ENCODE measurements around the gene ZNF318.
A peak's percentile ranks its signal among the peaks of the same experiment; 100 is the strongest.
"Not testable (repeated sequence)": the region's sequence is repeated elsewhere in the genome, so short reads cannot be mapped to it uniquely, and the experiment has no call there.

The ZNF318 gene

DNA sequence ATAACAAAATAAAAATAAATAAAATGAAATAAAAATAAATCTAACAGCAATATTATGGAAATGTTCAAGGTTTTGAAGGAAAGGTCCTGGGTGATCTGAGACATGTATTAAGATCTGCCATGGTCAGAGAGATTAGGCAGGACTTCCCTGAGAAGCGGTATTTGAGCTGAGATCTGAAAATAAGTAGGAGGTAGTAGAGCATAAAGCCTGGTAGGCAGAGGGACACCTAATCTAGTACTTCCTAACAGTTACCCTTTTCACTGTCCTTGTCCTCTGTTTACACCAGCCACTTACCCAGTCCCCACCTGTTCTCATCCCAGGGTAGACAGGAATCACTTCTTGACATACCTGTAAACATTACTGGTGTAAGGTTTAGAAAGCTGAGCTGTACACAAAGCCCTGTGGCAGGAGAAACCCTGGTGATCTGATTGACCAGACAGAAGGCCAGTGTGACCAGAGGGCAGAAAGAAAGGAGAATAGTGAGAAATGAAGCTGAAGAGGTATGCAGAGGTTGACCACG, 8.3 kb upstream of the ZNF318 start:
- no peaks in the 10 kb centered on the region for H3K4me1 ChIP-seq (ENCODE audit: control insufficient read depth, insufficient read depth, low read length)
- no peak overlapping the region for H3K9ac ChIP-seq (ENCODE audit: low read length)

DNA sequence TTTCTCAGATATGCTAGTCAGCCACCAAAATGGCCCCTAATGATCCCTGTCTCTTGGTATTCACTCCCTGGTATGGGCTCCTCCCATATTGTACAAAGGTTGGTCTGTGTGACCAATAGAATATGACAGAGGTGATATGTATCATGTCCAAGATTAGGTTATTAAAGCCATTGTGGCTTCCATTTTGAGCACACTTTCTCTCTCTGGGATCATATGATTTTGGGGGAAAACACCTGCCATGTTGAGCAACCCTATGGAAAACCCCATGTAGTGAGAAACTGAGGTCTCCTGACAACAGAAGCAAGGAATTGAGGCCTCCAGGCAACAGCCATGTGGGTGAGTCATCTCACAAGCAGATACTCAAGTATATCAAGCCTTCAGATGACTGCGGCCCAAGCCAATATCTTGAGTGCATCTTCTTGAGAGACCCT, 7.1 kb upstream of the ZNF318 start:
- Histone ChIP-seq H3K27me3 (ENCODE audit: control insufficient read depth, insufficient read depth, low read length) (no peaks in the 10 kb centered on the region), H3K36me3 (ENCODE audit: control insufficient read depth, insufficient read depth, low read length) (no peaks in the 10 kb centered on the region), H3K9ac (ENCODE audit: low read length) (no peak overlapping the region), H3K4me1 (ENCODE audit: control insufficient read depth, insufficient read depth, low read length) (no peaks in the 10 kb centered on the region), H3K4me3 (ENCODE audit: low read length) (no peak overlapping the region), H3K27ac (ENCODE audit: low read depth, low read length) (no peak overlapping the region)

More for the DNA sequence above, 8.3 kb upstream of the ZNF318 start:
- Histone ChIP-seq H3K36me3 (ENCODE audit: control insufficient read depth, insufficient read depth, low read length) (no peaks in the 10 kb centered on the region), H3K27me3 (ENCODE audit: control insufficient read depth, insufficient read depth, low read length) (no peaks in the 10 kb centered on the region), H3K27ac (ENCODE audit: low read depth, low read length) (no peak overlapping the region), H3K4me3 (ENCODE audit: low read length) (no peak overlapping the region)

DNA sequence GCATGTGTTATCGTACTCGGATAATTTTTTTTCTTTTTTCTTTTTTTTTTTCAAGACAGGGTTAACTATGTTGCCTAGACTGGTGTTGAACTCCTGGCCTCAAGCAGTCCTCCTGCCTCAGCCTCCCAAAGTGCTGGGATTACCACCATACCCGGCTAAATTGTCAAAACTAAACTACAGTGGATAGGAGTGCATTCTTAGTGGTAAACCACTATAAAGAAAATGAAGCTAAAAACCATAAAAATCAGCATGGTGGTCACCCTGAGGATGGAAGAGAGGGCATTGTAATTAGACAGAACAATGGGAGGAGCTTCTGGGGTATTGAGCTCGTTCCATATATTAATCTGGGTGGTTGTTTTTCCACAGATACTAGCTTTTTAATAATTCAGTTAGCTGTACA, 6.2 kb upstream of the ZNF318 start:
- H3K9ac ChIP-seq (ENCODE audit: low read length) = no peak overlapping the region
- H3K27me3 ChIP-seq (ENCODE audit: control insufficient read depth, insufficient read depth, low read length) = no peaks in the 10 kb centered on the region
- H3K27ac ChIP-seq (ENCODE audit: low read depth, low read length) = no peak overlapping the region
- no peaks in the 10 kb centered on the region for H3K36me3 ChIP-seq (ENCODE audit: control insufficient read depth, insufficient read depth, low read length)
- no peaks in the 10 kb centered on the region for H3K4me1 ChIP-seq (ENCODE audit: control insufficient read depth, insufficient read depth, low read length)
- H3K4me3 ChIP-seq (ENCODE audit: low read length) = no peak overlapping the region

DNA sequence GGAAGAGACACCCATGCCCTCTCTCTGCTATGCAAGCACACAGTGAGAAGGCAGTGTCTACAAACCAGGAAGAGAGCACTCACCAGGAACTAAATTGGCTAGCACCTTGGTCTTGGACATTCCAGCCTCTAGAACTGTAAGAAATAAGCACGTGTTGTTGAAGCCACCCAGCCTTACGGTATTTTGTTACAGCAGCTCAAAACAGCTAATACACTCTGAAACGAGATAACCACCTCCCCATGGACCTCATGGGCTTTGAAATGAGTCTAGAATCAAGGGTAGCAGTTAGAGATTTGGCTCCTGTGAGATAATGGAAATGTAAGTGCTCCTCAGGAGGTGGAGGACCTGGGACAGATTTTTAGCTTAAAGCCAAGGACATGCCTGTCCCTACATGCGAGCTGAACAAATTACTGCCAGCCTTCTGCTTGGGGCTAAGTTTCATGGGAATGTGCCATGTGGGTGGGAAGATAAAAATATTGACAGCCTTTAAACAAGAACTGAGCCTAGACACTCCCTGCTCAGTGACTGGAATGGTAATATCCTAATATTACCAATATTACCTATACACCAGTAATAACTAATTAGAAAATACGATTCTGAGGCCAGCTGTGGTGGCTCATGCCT, 3.9 kb upstream of the ZNF318 start:
- Histone ChIP-seq H3K27me3 (ENCODE audit: control insufficient read depth, insufficient read depth, low read length) (no peaks in the 10 kb centered on the region), H3K27ac (ENCODE audit: low read depth, low read length) (no peak overlapping the region), H3K36me3 (ENCODE audit: control insufficient read depth, insufficient read depth, low read length) (no peaks in the 10 kb centered on the region), H3K4me3 (ENCODE audit: low read length) (no peak overlapping the region), H3K9ac (ENCODE audit: low read length) (no peak overlapping the region), H3K4me1 (ENCODE audit: control insufficient read depth, insufficient read depth, low read length) (no peaks in the 10 kb centered on the region)

DNA sequence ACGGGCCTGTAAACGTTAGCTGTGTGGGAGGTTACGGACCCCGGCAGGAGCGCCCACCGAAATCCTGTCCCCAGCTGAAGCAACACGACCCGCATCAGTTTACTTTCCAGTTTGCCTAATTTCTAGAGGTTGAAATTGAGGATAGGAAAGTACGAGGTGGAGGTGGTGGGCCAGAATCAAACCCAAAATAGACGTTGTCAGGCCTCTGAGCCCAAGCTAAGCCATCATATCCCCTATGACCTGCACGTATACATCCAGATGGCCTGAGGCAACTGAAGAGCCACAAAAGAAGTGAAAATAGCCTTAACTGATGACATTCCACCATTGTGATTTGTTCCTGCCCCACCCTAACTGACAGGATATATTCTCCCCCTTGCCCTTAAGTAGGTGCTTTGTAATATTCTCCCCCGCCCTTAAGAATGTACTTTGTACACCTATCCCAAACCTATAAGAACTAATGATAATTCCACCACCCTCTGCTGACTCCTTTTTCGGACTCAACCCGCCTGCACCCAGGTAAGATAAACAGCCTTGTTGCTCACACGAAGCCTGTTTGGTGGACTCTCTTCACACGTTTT, 645 bp upstream of the ZNF318 start:
- Histone ChIP-seq H3K27ac (ENCODE audit: low read depth, low read length) (peak overlapping the region; percentile 73), H3K4me1 (ENCODE audit: control insufficient read depth, insufficient read depth, low read length) (peaks cover 10% of the 10 kb centered on the region), H3K4me3 (ENCODE audit: low read length) (peak overlapping the region; percentile 42)
- not testable (repeated sequence) for H3K9ac ChIP-seq (ENCODE audit: low read length); H3K36me3 ChIP-seq (ENCODE audit: control insufficient read depth, insufficient read depth, low read length); H3K27me3 ChIP-seq (ENCODE audit: control insufficient read depth, insufficient read depth, low read length)

DNA sequence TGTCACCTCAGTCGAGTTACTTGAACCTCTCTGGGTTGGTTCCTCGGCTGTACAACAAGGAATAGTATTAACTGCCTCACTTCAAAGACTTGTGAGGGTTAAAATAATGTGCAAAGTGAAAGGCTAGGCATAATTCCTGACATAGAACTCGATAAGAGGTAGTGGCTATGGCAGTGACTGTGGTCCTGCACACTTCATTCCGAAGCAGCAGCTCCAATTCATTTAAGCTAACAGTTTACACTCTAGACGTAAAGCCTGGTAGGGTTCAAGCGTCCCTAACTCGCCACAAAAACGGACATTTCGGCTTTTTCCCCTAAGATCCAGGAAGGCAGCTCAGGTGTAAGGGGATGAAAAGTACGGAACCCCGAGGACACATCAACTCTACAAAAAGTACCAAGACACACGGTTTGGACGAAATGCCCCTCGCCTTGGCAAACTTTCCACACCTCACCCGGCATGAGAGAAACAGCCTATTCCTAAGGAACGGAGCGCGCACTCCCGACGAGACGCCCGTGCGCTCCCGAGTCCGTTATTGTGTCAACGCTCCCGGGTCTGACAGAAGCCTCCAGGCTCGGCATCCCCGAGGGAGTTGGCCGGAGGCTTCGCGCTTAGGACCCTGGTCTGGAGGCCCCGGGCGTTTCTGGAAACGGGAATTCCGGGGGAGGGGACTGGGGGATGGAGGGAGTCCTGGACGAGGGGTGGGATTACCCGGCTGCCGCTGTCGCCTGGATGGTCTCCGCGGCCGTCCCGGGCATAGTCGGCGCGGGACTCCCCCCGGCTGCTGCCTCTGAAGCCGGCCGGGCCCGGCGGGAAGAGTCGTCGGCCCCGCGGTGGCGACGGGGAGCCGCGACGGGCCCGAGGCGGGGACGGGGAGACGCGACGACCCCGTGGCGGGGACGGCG, 937 bp downstream of the ZNF318 start:
- Histone ChIP-seq H3K4me1 (ENCODE audit: control insufficient read depth, insufficient read depth, low read length) (peaks cover 10% of the 10 kb centered on the region), H3K4me3 (ENCODE audit: low read length) (peak overlapping the region; percentile 64), H3K9ac (ENCODE audit: low read length) (peak overlapping the region; percentile 1), H3K27ac (ENCODE audit: low read depth, low read length) (peak overlapping the region; percentile 64), H3K27me3 (ENCODE audit: control insufficient read depth, insufficient read depth, low read length) (no peaks in the 10 kb centered on the region), H3K36me3 (ENCODE audit: control insufficient read depth, insufficient read depth, low read length) (peaks cover 12% of the 10 kb centered on the region)

DNA sequence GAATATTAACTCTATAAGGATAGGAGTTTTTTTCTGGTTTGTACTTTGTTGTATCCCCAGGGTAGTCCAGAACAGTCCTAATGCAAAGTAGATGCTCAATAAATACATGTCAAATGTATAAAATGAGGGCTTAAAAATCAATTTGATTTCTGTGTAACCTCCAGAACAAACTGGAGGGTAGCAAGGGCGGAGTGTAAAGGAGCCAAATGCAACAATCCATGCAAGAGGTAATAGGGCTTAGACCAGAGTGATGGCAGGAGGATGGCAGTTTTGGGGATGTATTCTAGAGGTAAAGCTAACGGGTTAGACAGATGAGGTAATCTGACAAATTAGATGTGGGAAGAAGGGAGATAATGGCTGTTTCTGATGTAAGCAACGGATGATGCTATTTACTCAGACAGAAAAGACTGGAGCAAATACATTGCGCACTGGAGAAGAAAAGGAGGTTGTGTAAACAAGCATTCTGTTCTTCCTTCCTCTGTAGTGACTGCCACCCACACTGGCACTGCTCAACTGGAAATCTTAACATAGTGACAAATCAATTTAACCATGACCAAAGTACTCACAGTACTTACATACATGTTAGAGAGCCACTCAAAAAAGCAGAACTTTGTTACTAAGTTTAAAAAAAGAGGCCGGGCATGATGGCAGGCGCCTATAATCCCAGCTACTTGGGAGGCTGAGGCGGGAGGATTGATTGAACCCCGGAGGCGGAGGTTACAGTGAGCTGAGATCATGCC, 2.0 kb downstream of the ZNF318 start:
- Histone ChIP-seq H3K27ac (ENCODE audit: low read depth, low read length) (no peak overlapping the region), H3K4me3 (ENCODE audit: low read length) (no peak overlapping the region), H3K36me3 (ENCODE audit: control insufficient read depth, insufficient read depth, low read length) (peaks cover 17% of the 10 kb centered on the region), H3K4me1 (ENCODE audit: control insufficient read depth, insufficient read depth, low read length) (peaks cover 10% of the 10 kb centered on the region), H3K27me3 (ENCODE audit: control insufficient read depth, insufficient read depth, low read length) (no peaks in the 10 kb centered on the region), H3K9ac (ENCODE audit: low read length) (no peak overlapping the region)

DNA sequence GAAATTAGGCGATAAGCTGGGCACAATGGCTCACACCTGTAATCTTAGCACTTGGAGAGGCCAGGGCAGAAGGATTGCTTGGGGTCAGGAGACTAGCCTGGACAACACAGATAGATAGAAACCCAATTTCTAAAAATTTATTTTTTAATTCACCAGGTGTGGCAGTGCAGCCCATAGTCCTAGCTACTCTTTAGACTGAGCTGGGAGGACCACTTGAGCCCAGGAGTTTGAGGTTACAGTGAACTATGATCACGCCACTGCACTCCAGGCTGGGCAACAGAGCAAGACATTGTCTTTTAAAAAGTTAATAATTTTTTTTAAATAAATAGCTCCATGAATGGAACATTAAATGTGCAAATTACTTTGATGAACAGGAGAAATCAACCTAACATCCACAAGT, 8.2 kb downstream of the ZNF318 start:
- Histone ChIP-seq H3K27ac (ENCODE audit: low read depth, low read length) (no peak overlapping the region), H3K36me3 (ENCODE audit: control insufficient read depth, insufficient read depth, low read length) (peaks cover 22% of the 10 kb centered on the region), H3K27me3 (ENCODE audit: control insufficient read depth, insufficient read depth, low read length) (no peaks in the 10 kb centered on the region), H3K9ac (ENCODE audit: low read length) (no peak overlapping the region), H3K4me3 (ENCODE audit: low read length) (no peak overlapping the region), H3K4me1 (ENCODE audit: control insufficient read depth, insufficient read depth, low read length) (no peaks in the 10 kb centered on the region)

DNA sequence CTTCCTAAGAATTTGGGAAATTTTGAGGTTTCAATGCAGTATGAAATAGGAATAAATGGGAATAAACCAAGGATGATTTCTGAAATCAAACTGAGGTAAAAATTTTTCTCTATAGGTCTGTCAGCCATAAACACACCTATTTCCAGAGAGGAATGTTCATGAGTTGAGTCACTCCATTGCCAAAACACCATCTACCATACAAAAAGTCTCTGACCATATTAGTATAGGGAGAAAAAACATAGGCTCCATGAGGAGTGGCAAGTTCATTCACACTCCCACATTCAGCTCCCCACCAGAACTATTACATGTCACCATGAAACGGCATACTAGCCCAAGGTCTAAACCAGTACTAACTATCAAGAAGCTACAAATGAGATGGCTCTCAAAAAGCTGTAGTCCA, 9.6 kb downstream of the ZNF318 start:
- Histone ChIP-seq H3K4me1 (ENCODE audit: control insufficient read depth, insufficient read depth, low read length) (no peaks in the 10 kb centered on the region), H3K9ac (ENCODE audit: low read length) (no peak overlapping the region), H3K4me3 (ENCODE audit: low read length) (no peak overlapping the region), H3K36me3 (ENCODE audit: control insufficient read depth, insufficient read depth, low read length) (peaks cover 28% of the 10 kb centered on the region), H3K27ac (ENCODE audit: low read depth, low read length) (no peak overlapping the region), H3K27me3 (ENCODE audit: control insufficient read depth, insufficient read depth, low read length) (no peaks in the 10 kb centered on the region)

DNA sequence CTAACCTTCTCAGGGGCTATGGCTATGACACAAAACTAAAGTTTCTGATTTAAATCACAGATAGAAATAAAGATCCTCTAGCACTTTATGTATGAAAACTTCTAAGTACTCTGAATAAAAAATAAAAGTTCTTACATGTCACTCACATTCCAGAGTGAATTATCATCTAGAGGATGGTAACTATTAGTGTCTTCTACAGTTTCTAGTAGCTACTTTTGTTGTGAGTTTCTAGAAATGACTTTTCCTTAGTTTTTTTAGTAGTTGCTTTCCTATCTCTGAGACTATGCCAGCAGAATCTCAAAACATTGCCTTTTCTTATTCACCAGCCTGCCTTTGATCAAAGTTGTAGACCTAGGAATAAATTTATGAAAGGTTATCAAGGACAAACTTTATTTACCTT, 10.1 kb downstream of the ZNF318 start:
- Histone ChIP-seq H3K9ac (ENCODE audit: low read length) (no peak overlapping the region), H3K27ac (ENCODE audit: low read depth, low read length) (no peak overlapping the region), H3K36me3 (ENCODE audit: control insufficient read depth, insufficient read depth, low read length) (peaks cover 31% of the 10 kb centered on the region), H3K4me1 (ENCODE audit: control insufficient read depth, insufficient read depth, low read length) (no peaks in the 10 kb centered on the region), H3K27me3 (ENCODE audit: control insufficient read depth, insufficient read depth, low read length) (no peaks in the 10 kb centered on the region), H3K4me3 (ENCODE audit: low read length) (no peak overlapping the region)

DNA sequence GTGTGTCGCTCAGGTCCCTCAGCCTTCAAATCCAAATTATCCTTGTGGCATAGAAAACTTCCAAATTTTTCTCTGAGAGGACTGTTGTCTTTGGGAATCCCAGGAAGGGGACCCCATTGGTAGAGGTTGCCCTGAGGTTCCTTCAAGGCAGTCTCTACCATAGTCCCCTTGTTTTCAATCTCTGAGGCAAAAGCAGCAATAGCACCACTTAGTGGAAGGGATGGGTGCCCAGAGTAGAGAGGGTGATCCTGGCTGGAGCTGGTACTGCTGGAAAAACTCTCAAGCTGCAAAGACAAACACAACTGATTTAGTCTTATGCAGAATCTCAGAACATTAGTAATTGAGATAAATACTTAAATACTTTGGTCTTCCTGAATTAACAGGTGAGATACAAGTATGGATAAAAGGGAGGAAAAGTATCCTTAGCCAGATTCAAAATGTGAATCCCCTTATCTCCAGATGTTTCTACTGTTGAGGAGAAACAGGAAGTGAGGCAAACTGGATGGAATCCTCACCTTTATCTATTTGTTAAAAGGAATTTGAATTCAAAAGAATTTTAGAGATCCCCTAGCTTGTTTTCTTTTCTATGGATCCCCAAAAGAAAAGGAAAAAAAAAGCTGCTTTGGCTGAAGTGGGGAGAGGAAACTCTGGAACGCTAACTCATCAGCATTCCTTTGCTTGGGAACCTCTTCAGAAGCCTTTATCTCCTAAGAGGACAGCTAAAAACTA, 13.4 kb downstream of the ZNF318 start:
- Histone ChIP-seq H3K27me3 (ENCODE audit: control insufficient read depth, insufficient read depth, low read length) (no peaks in the 10 kb centered on the region), H3K4me3 (ENCODE audit: low read length) (no peak overlapping the region), H3K9ac (ENCODE audit: low read length) (no peak overlapping the region), H3K4me1 (ENCODE audit: control insufficient read depth, insufficient read depth, low read length) (no peaks in the 10 kb centered on the region), H3K27ac (ENCODE audit: low read depth, low read length) (no peak overlapping the region), H3K36me3 (ENCODE audit: control insufficient read depth, insufficient read depth, low read length) (peaks cover 18% of the 10 kb centered on the region)

Measured in rectal smooth muscle tissue (tissue), 1 donor.